ENCODE data around the gene EXOC6B.

EXOC6B gene

GRCh38 chr2:72750466-72750865 is 75.4 kb downstream of the EXOC6B start:
- H3K27ac ChIP-seq (ENCODE audit: low read length), result no peak overlapping the region
- H3K27me3 ChIP-seq (ENCODE audit: control insufficient read depth, insufficient read depth, low read length), result no peaks in the 10 kb centered on the region
- H3K9ac ChIP-seq (ENCODE audit: low read length), result no peak overlapping the region
- H3K9me3 ChIP-seq (ENCODE audit: control insufficient read depth, low read depth, low read length), result no peaks in the 10 kb centered on the region
- no peak overlapping the region for H3K4me3 ChIP-seq (ENCODE audit: low read length)
- H3K4me1 ChIP-seq (ENCODE audit: control insufficient read depth, low read depth, low read length), result peaks cover 42% of the 10 kb centered on the region
- no peaks in the 10 kb centered on the region for H3K36me3 ChIP-seq (ENCODE audit: control insufficient read depth, low read depth, low read length)

GRCh38 chr2:72747344-72747743 is 78.5 kb downstream of the EXOC6B start:
- Histone ChIP-seq H3K4me1 (ENCODE audit: control insufficient read depth, low read depth, low read length) (peaks cover 32% of the 10 kb centered on the region), H3K9me3 (ENCODE audit: control insufficient read depth, low read depth, low read length) (no peaks in the 10 kb centered on the region), H3K27me3 (ENCODE audit: control insufficient read depth, insufficient read depth, low read length) (no peaks in the 10 kb centered on the region), H3K4me3 (ENCODE audit: low read length) (no peak overlapping the region), H3K36me3 (ENCODE audit: control insufficient read depth, low read depth, low read length) (no peaks in the 10 kb centered on the region), H3K27ac (ENCODE audit: low read length) (no peak overlapping the region), H3K9ac (ENCODE audit: low read length) (no peak overlapping the region)

- Histone ChIP-seq H3K27ac (ENCODE audit: low read length) (no peak overlapping the region), H3K36me3 (ENCODE audit: control insufficient read depth, low read depth, low read length) (no peaks in the 10 kb centered on the region), H3K9me3 (ENCODE audit: control insufficient read depth, low read depth, low read length) (no peaks in the 10 kb centered on the region), H3K4me1 (ENCODE audit: control insufficient read depth, low read depth, low read length) (peaks cover 18% of the 10 kb centered on the region), H3K4me3 (ENCODE audit: low read length) (no peak overlapping the region), H3K9ac (ENCODE audit: low read length) (no peak overlapping the region), H3K27me3 (ENCODE audit: control insufficient read depth, insufficient read depth, low read length) (no peaks in the 10 kb centered on the region)
These were observed 80.0 kb downstream of the EXOC6B start for GRCh38 chr2:72745679-72746368.

- Histone ChIP-seq H3K9ac (ENCODE audit: low read length) (no peak overlapping the region), H3K27me3 (ENCODE audit: control insufficient read depth, insufficient read depth, low read length) (no peaks in the 10 kb centered on the region), H3K4me1 (ENCODE audit: control insufficient read depth, low read depth, low read length) (peaks cover 7% of the 10 kb centered on the region), H3K4me3 (ENCODE audit: low read length) (no peak overlapping the region), H3K9me3 (ENCODE audit: control insufficient read depth, low read depth, low read length) (no peaks in the 10 kb centered on the region), H3K36me3 (ENCODE audit: control insufficient read depth, low read depth, low read length) (no peaks in the 10 kb centered on the region), H3K27ac (ENCODE audit: low read length) (no peak overlapping the region)
These were observed 81.8 kb downstream of the EXOC6B start for GRCh38 chr2:72744049-72744448.

- no peak overlapping the region for H3K4me3 ChIP-seq (ENCODE audit: low read length)
- H3K36me3 ChIP-seq (ENCODE audit: control insufficient read depth, low read depth, low read length), result no peaks in the 10 kb centered on the region
- no peak overlapping the region for H3K9ac ChIP-seq (ENCODE audit: low read length)
- no peaks in the 10 kb centered on the region for H3K9me3 ChIP-seq (ENCODE audit: control insufficient read depth, low read depth, low read length)
- no peak overlapping the region for H3K27ac ChIP-seq (ENCODE audit: low read length)
- peaks cover 2% of the 10 kb centered on the region for H3K4me1 ChIP-seq (ENCODE audit: control insufficient read depth, low read depth, low read length)
- no peaks in the 10 kb centered on the region for H3K27me3 ChIP-seq (ENCODE audit: control insufficient read depth, insufficient read depth, low read length)
These were observed 82.4 kb downstream of the EXOC6B start for GRCh38 chr2:72743481-72743880.

- Histone ChIP-seq H3K4me3 (ENCODE audit: low read length) (no peak overlapping the region), H3K27me3 (ENCODE audit: control insufficient read depth, insufficient read depth, low read length) (no peaks in the 10 kb centered on the region), H3K4me1 (ENCODE audit: control insufficient read depth, low read depth, low read length) (no peaks in the 10 kb centered on the region), H3K9me3 (ENCODE audit: control insufficient read depth, low read depth, low read length) (no peaks in the 10 kb centered on the region), H3K27ac (ENCODE audit: low read length) (no peak overlapping the region), H3K9ac (ENCODE audit: low read length) (no peak overlapping the region), H3K36me3 (ENCODE audit: control insufficient read depth, low read depth, low read length) (no peaks in the 10 kb centered on the region)
These were observed 87.7 kb downstream of the EXOC6B start for GRCh38 chr2:72738096-72738495.

GRCh38 chr2:72734432-72734831 is 91.4 kb downstream of the EXOC6B start:
- H3K27me3 ChIP-seq (ENCODE audit: control insufficient read depth, insufficient read depth, low read length), result no peaks in the 10 kb centered on the region
- H3K9me3 ChIP-seq (ENCODE audit: control insufficient read depth, low read depth, low read length), result no peaks in the 10 kb centered on the region
- H3K4me3 ChIP-seq (ENCODE audit: low read length), result no peak overlapping the region
- H3K4me1 ChIP-seq (ENCODE audit: control insufficient read depth, low read depth, low read length), result no peaks in the 10 kb centered on the region
- H3K9ac ChIP-seq (ENCODE audit: low read length), result no peak overlapping the region
- H3K27ac ChIP-seq (ENCODE audit: low read length), result no peak overlapping the region
- no peaks in the 10 kb centered on the region for H3K36me3 ChIP-seq (ENCODE audit: control insufficient read depth, low read depth, low read length)

GRCh38 chr2:72731116-72731515 is 94.7 kb downstream of the EXOC6B start:
- no peak overlapping the region for H3K27ac ChIP-seq (ENCODE audit: low read length)
- H3K9ac ChIP-seq (ENCODE audit: low read length), result no peak overlapping the region
- no peaks in the 10 kb centered on the region for H3K4me1 ChIP-seq (ENCODE audit: control insufficient read depth, low read depth, low read length)
- no peaks in the 10 kb centered on the region for H3K27me3 ChIP-seq (ENCODE audit: control insufficient read depth, insufficient read depth, low read length)
- no peaks in the 10 kb centered on the region for H3K9me3 ChIP-seq (ENCODE audit: control insufficient read depth, low read depth, low read length)
- no peaks in the 10 kb centered on the region for H3K36me3 ChIP-seq (ENCODE audit: control insufficient read depth, low read depth, low read length)
- H3K4me3 ChIP-seq (ENCODE audit: low read length), result no peak overlapping the region

- Histone ChIP-seq H3K9ac (ENCODE audit: low read length) (no peak overlapping the region), H3K27ac (ENCODE audit: low read length) (no peak overlapping the region), H3K36me3 (ENCODE audit: control insufficient read depth, low read depth, low read length) (no peaks in the 10 kb centered on the region), H3K4me3 (ENCODE audit: low read length) (no peak overlapping the region), H3K27me3 (ENCODE audit: control insufficient read depth, insufficient read depth, low read length) (no peaks in the 10 kb centered on the region), H3K4me1 (ENCODE audit: control insufficient read depth, low read depth, low read length) (no peaks in the 10 kb centered on the region), H3K9me3 (ENCODE audit: control insufficient read depth, low read depth, low read length) (no peaks in the 10 kb centered on the region)
These were observed 98.5 kb downstream of the EXOC6B start for GRCh38 chr2:72727356-72727755.

GRCh38 chr2:72723769-72724370 is 102.0 kb downstream of the EXOC6B start:
- Histone ChIP-seq H3K36me3 (ENCODE audit: control insufficient read depth, low read depth, low read length) (no peaks in the 10 kb centered on the region), H3K4me3 (ENCODE audit: low read length) (no peak overlapping the region), H3K9me3 (ENCODE audit: control insufficient read depth, low read depth, low read length) (no peaks in the 10 kb centered on the region), H3K27me3 (ENCODE audit: control insufficient read depth, insufficient read depth, low read length) (no peaks in the 10 kb centered on the region), H3K4me1 (ENCODE audit: control insufficient read depth, low read depth, low read length) (peaks cover 14% of the 10 kb centered on the region), H3K9ac (ENCODE audit: low read length) (no peak overlapping the region), H3K27ac (ENCODE audit: low read length) (no peak overlapping the region)

GRCh38 chr2:72722492-72723070 is 103.3 kb downstream of the EXOC6B start:
- Histone ChIP-seq H3K27me3 (ENCODE audit: control insufficient read depth, insufficient read depth, low read length) (no peaks in the 10 kb centered on the region), H3K36me3 (ENCODE audit: control insufficient read depth, low read depth, low read length) (no peaks in the 10 kb centered on the region), H3K4me3 (ENCODE audit: low read length) (no peak overlapping the region), H3K9ac (ENCODE audit: low read length) (no peak overlapping the region), H3K9me3 (ENCODE audit: control insufficient read depth, low read depth, low read length) (no peaks in the 10 kb centered on the region), H3K4me1 (ENCODE audit: control insufficient read depth, low read depth, low read length) (peaks cover 17% of the 10 kb centered on the region), H3K27ac (ENCODE audit: low read length) (no peak overlapping the region)

- Histone ChIP-seq H3K4me3 (ENCODE audit: low read length) (peak overlapping the region; percentile 51), H3K4me1 (ENCODE audit: control insufficient read depth, low read depth, low read length) (peaks cover 17% of the 10 kb centered on the region), H3K9me3 (ENCODE audit: control insufficient read depth, low read depth, low read length) (no peaks in the 10 kb centered on the region), H3K27me3 (ENCODE audit: control insufficient read depth, insufficient read depth, low read length) (no peaks in the 10 kb centered on the region), H3K27ac (ENCODE audit: low read length) (peak overlapping the region; percentile 87), H3K36me3 (ENCODE audit: control insufficient read depth, low read depth, low read length) (peaks cover 3% of the 10 kb centered on the region), H3K9ac (ENCODE audit: low read length) (peak overlapping the region; percentile 51)
These were observed 106.4 kb downstream of the EXOC6B start for GRCh38 chr2:72719416-72719815.
